Heart right ventricle (tissue), 16 donors: Measurements from ENCODE around the gene TRIM31. TPM values are rescaled to one million over a fixed set of nuclear protein-coding genes. Genes with fewer than 3 reads are reported as not detected.
A peak's percentile ranks its signal among the peaks of the same experiment; 100 is the strongest.

Source experiments
- ATAC-seq, 8 donors: fragments of 200-7000 bp; cut with Tn5 transposase; one replicate each; pipeline ENCODE4 v1.9.1; 2020; ENCODE audit warnings: mild to moderate bottlenecking in 8 of 8, moderate library complexity in 8 of 8, moderate number of reproducible peaks in 1 of 8
- DNase-seq, 2 donors: peaks; one replicate each; pipeline ENCODE4 v3.0.0-alpha.2; 2020
- H3K27ac ChIP-seq, 10 donors: fragments of 200-600 bp; sonication (generic) in 2 of 10; one replicate each; pipeline versions ENCODE4 v1.5.0 to v1.8.0; 2020 to 2022; ENCODE audit warnings: mild to moderate bottlenecking in 3 of 10
- H3K27me3 ChIP-seq, 7 donors: fragments of 200-600 bp; one replicate each; pipeline ENCODE4 v1.8.0; 2021 to 2022; ENCODE audit warnings: mild to moderate bottlenecking in 2 of 7
- H3K36me3 ChIP-seq, 9 donors: fragments of 200-600 bp; sonication (generic) in 1 of 9; one replicate each; pipeline versions ENCODE4 v1.5.0 to v1.8.0; 2020 to 2022; ENCODE audit warnings: mild to moderate bottlenecking in 2 of 9
- H3K4me1 ChIP-seq, 9 donors: fragments of 200-600 bp; sonication (generic) in 1 of 9; one replicate each; pipeline versions ENCODE4 v1.5.0 to v1.8.0; 2020 to 2022; ENCODE audit warnings: mild to moderate bottlenecking in 4 of 9
- H3K4me3 ChIP-seq, 10 donors: fragments of 200-600 bp; sonication (generic) in 2 of 10; one replicate each; pipeline versions ENCODE4 v1.5.0 to v1.8.0; 2020 to 2022; ENCODE audit warnings: mild to moderate bottlenecking in 7 of 10, moderate library complexity in 2 of 10
- H3K9me3 ChIP-seq, 11 donors: fragments of 200-600 bp in 10 of 11; sonication (generic) in 2 of 11; one replicate each; pipeline versions ENCODE4 v1.5.0 to v1.8.0; 2013 to 2022; ENCODE audit warnings: mild to moderate bottlenecking in 2 of 11, control low read depth in 1 of 11, moderate library complexity in 1 of 11
- CTCF ChIP-seq, 9 donors: fragments of 200-600 bp; sonication (generic) in 2 of 9; IDR thresholded peaks; one replicate each; pipeline versions ENCODE4 v1.5.0 to v1.8.0; 2021 to 2022; ENCODE audit warnings: antibody characterized with exemption in 9 of 9, mild to moderate bottlenecking in 5 of 9, moderate library complexity in 1 of 9
- WGBS, 2 donors: extraction: QIAGEN DNeasy Blood & Tissue Kit; methylation state at CpG; one replicate each; pipeline ENCODE4 v1.1.7; 2013; ENCODE audit warnings: inconsistent platforms in 1 of 2; 5-methylcytosine and 5-hydroxymethylcytosine counted together
- intact Hi-C, 10 donors: fragments of 100-400 bp; cut with DNase I; formaldehyde crosslinking; loops; one replicate each; pipeline versions ENCODE4 v1.11.1 to v1.14.2; 2022
- polyA plus RNA-seq, 2 donors: library from polyadenylated mRNA; stranded (reverse); fragments of 200-250 nt; gene quantifications; one replicate each; pipeline ENCODE4 v1.2.3, GENCODE V29; 2013
- total RNA-seq, 10 donors: library from RNA; stranded (reverse); fragmentation: NEBNext Ultra II Directional in 3 of 10; extraction: Animal tissue kit (Norgen Biotek cat#: 25700) in 3 of 10; gene quantifications; one replicate each; pipeline versions ENCODE4 v1.2.1 to v1.2.4, GENCODE V29; 2021 to 2023
- donor health status: Arrhythmogenic right ventricular cardiomyopathy.
- donor health status: ischemic (EF 13 %, LVEDD 7.1; RV severe dilation, severe dysfunction).
- donor health status: healthy with polysubstance abuse.
- donor health status: DM: no; HTN: yes; CAD: no.
- donor health status: DM: no; HTN: no; CAD: no.
- donor health status: ischemic (EF 25% LVEDD 6.9; RV normal size, moderate dysfunction).
- donor health status: ischemic (EF 25% LVEDD 5.7; RV mildly dilated, moderate dysfunction).
- donor health status: healthy.
- donor health status: DM: yes; HTN: yes; CAD: no.
- donor health status: Ischemic cardiomyopathy.
- donor health status: ischemic (EF 35%, LVEDD 5.7; RV mildly dilated, moderate dysfunction).
- donor health status: nonischemic (EF 11% LVEDD 7.7; RV severe dilation, severe dysfunction).
- donor health status: DM: yes; HTN: yes; CAD: no.
- donor health status: PGD.
- donor health status: ischemic (EF 29% LVEDD 5.4; RV normal size, mild dysfunction).
- donor health status: nonischemic (EF 23%, LVEDD 6.1; RV moderate dilation, normal function).

The TRIM31 gene
- total and polyA plus RNA-seq, 12 donors: not detected

DNA sequence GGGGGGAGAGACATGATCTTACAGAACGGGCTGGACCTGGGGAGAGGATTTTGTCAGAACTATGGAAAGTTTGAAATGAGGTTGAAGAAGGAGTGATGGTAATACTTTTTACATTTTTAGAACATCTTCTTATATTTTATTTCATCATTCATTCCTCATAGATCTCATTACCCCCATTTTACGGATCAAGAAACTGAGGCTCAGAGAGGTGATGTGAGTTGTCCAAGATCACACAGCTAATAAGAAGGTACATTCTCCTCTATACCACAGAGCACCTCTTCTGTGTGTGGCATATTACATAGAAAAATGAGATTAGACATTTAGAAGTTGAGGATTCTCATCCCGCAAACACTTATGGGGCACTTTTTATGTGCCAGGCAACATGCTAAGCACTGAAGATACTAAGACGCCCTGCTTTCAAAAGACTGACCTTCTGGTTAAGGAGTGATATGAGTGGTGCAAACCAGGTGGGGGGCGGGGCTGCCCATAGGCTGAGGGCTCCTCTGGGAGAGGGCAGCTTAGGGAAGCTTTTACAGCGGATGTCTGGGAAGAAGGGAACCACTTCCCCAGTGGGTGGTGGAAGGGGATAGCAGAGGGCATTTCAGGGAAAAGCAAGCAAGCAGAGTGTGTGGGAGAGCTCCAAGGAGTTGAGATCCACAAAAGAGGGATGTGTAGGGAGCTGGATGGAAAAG is 19.9 kb downstream of the TRIM31 start:
- Histone ChIP-seq H3K27me3 (peaks cover 0 to 96% (median 50%) of the 10 kb centered on the region in 7 donors), H3K4me3 (no peak overlapping the region), H3K27ac (no peak overlapping the region), H3K4me1 (peaks cover 0 to 19% (median 0%) of the 10 kb centered on the region in 9 donors), H3K36me3 (no peaks in the 10 kb centered on the region), H3K9me3 (no peaks in the 10 kb centered on the region)
- intact Hi-C loops: no loop called here
- TF ChIP-seq CTCF (IDR thresholded peaks at IDR 0.05): no peak
- 58 to 70% methylated on average over 6 of the region's 6 CpGs for WGBS, 2 donors
- ATAC-seq (no peak), DNase-seq (no peak)

- DNase-seq (no peak), ATAC-seq (peak in 5 of 8 donors; percentile 19 to 75 (median 56))
- H3K36me3 ChIP-seq: no peaks in the 10 kb centered on the region
- no peak overlapping the region for H3K4me3 ChIP-seq
- H3K27me3 ChIP-seq: peaks cover 0 to 96% (median 59%) of the 10 kb centered on the region in 7 donors
- H3K9me3 ChIP-seq: no peaks in the 10 kb centered on the region
- peaks cover 0 to 19% (median 0%) of the 10 kb centered on the region in 9 donors for H3K4me1 ChIP-seq
- intact Hi-C loops: no loop called here
- WGBS, 2 donors: 44 to 45% methylated on average over 11 of the region's 11 CpGs
- no peak overlapping the region for H3K27ac ChIP-seq
- TF ChIP-seq CTCF (IDR thresholded peaks at IDR 0.05): no peak
Measured at GRCh38 chr6:30091577-30092381, 21.1 kb downstream of the TRIM31 start.

DNA sequence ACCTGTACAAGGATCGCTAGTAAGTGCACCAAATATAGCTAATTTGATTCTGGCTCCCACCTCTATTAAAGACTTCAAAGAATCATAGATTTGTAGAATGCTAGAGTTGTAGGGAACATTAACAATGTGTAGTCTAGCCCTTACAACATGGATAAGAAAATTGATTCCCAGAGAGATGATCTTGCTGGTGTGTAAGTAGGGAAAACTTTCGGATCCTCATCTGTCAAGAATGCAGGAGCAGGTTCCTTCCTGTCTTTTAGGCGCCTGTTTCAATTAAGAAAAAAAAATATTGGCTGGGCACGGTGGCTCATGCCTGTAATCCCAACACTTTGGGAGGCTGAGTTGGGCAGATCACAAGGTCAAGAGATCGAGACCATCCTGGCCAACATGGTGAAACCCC is 25.0 kb downstream of the TRIM31 start:
- no peak overlapping the region for H3K4me3 ChIP-seq
- DNase-seq (no peak), ATAC-seq (no peak)
- intact Hi-C loops: no loop called here
- WGBS, 2 donors: 61 to 71% methylated on average over 5 of the region's 5 CpGs
- H3K9me3 ChIP-seq: peaks cover 0 to 5% (median 0%) of the 10 kb centered on the region in 11 donors
- peaks cover 0 to 65% (median 55%) of the 10 kb centered on the region in 7 donors for H3K27me3 ChIP-seq
- peaks cover 0 to 7% (median 0%) of the 10 kb centered on the region in 9 donors for H3K4me1 ChIP-seq
- no peaks in the 10 kb centered on the region for H3K36me3 ChIP-seq
- TF ChIP-seq CTCF (IDR thresholded peaks at IDR 0.05): no peak
- no peak overlapping the region for H3K27ac ChIP-seq

DNA sequence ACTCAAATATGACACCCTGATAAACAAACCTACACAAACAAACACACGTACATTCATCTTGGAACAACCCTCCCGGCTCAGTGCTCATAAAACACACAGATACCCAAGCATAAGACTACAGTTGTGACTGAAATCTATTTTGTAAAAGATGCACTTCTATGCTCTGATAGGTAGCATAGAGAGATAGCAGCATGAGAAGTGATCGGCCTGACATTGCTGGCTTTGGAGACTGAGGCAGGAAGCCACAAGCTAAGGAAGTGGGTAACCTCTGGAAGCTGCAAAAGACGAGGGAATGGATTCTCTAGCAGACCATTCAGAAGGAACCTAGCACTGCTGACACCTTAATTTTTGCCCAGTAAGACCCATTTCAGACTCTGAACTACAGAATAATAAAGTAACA is 35.7 kb downstream of the TRIM31 start:
- Histone ChIP-seq H3K9me3 (peaks cover 0 to 3% (median 0%) of the 10 kb centered on the region in 11 donors), H3K4me3 (no peak overlapping the region), H3K36me3 (no peaks in the 10 kb centered on the region), H3K4me1 (peaks cover 0 to 19% (median 18%) of the 10 kb centered on the region in 9 donors), H3K27me3 (peaks cover 26 to 82% (median 58%) of the 10 kb centered on the region in 7 donors), H3K27ac (no peak overlapping the region)
- DNase-seq: no peak
- no peak for ATAC-seq
- 61 to 69% methylated on average over 4 of the region's 4 CpGs for WGBS, 2 donors
- TF ChIP-seq CTCF (IDR thresholded peaks at IDR 0.05): no peak
- intact Hi-C loops: no loop called here
